Calu3 (cell line): ENCODE data around the gene CFTR. TPM values are rescaled to one million over a fixed set of nuclear protein-coding genes. Genes with fewer than 3 reads are reported as not detected.

ENCODE experiments used
- BruUV-seq: library from RNA; stranded (reverse); fragments of 400-500 nt; replicated peaks from 2 replicates; lab custom pipeline; 2021; lab: Mats Ljungman, UMichigan
- CTCF ChIA-PET: fragments of 300-600 bp; sonication (Branson Sonifier 250); formaldehyde crosslinking; loops from one replicate; lab custom pipeline; 2022; ENCODE audit warnings: antibody characterized with exemption; lab: Charles Lee
- DNase-seq: peaks from one replicate; pipeline ENCODE4 v3.0.0; 2022
- H3K27ac Mint-ChIP-seq: one replicate; pipeline ENCODE4 v1.8.0; 2022; ENCODE audit warnings: mixed read lengths; ENCODE audit not compliant: unreplicated experiment
- H3K27me3 Mint-ChIP-seq: one replicate; pipeline ENCODE4 v1.8.0; 2022; ENCODE audit warnings: mixed read lengths; ENCODE audit not compliant: unreplicated experiment
- H3K36me3 Mint-ChIP-seq: one replicate; pipeline ENCODE4 v1.8.0; 2022; ENCODE audit warnings: mild to moderate bottlenecking, moderate library complexity, mixed read lengths; ENCODE audit not compliant: insufficient read depth, unreplicated experiment
- H3K4me1 Mint-ChIP-seq: one replicate; pipeline ENCODE4 v1.8.0; 2022; ENCODE audit warnings: mild to moderate bottlenecking, low read depth, mixed read lengths; ENCODE audit not compliant: unreplicated experiment
- H3K4me3 Mint-ChIP-seq: one replicate; pipeline ENCODE4 v1.8.0; 2022; ENCODE audit warnings: mild to moderate bottlenecking, low read depth, moderate library complexity, mixed read lengths; ENCODE audit not compliant: unreplicated experiment
- H3K9me3 Mint-ChIP-seq: one replicate; pipeline ENCODE4 v1.8.0; 2022; ENCODE audit warnings: low read depth, mixed read lengths; ENCODE audit not compliant: unreplicated experiment
- intact Hi-C: fragments of 100-400 bp; cut with micrococcal nuclease; formaldehyde crosslinking; loops from one replicate; pipeline ENCODE4 v1.10.0; 2022; ENCODE audit not compliant: unreplicated experiment
- total RNA-seq: library from RNA; stranded (reverse); gene quantifications from 2 replicates; pipeline ENCODE4 v1.2.3, GENCODE V29; 2022
- TF ChIP-seq, protein P1 (sequence below): fragments of 200-600 bp; IDR thresholded peaks from one replicate; pipeline ENCODE4 v1.8.0; 2022; ENCODE audit warnings: antibody characterized with exemption; ENCODE audit not compliant: unreplicated experiment

Gene CFTR
- total RNA-seq, 1 experiment from 2014 or later, result 502 TPM

DNA sequence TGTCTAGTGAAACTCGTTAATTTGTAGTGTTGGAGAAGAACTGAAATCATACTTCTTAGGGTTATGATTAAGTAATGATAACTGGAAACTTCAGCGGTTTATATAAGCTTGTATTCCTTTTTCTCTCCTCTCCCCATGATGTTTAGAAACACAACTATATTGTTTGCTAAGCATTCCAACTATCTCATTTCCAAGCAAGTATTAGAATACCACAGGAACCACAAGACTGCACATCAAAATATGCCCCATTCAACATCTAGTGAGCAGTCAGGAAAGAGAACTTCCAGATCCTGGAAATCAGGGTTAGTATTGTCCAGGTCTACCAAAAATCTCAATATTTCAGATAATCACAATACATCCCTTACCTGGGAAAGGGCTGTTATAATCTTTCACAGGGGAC is 187.6 kb downstream of the CFTR start:
- intact Hi-C loops, result no loop called here
- Mint-ChIP-seq H3K4me1 (peaks cover 58% of the 10 kb centered on the region), H3K27ac (peak overlapping the region; percentile 68), H3K36me3 (peaks cover 95% of the 10 kb centered on the region), H3K9me3 (no peaks in the 10 kb centered on the region), H3K27me3 (no peaks in the 10 kb centered on the region), H3K4me3 (peak overlapping the region; percentile 18)
- no peak for DNase-seq
- TF ChIP-seq, protein P1, sequence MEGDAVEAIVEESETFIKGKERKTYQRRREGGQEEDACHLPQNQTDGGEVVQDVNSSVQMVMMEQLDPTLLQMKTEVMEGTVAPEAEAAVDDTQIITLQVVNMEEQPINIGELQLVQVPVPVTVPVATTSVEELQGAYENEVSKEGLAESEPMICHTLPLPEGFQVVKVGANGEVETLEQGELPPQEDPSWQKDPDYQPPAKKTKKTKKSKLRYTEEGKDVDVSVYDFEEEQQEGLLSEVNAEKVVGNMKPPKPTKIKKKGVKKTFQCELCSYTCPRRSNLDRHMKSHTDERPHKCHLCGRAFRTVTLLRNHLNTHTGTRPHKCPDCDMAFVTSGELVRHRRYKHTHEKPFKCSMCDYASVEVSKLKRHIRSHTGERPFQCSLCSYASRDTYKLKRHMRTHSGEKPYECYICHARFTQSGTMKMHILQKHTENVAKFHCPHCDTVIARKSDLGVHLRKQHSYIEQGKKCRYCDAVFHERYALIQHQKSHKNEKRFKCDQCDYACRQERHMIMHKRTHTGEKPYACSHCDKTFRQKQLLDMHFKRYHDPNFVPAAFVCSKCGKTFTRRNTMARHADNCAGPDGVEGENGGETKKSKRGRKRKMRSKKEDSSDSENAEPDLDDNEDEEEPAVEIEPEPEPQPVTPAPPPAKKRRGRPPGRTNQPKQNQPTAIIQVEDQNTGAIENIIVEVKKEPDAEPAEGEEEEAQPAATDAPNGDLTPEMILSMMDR, result no peak
- CTCF ChIA-PET, result no interaction called here
- BruUV-seq, result no TSS peak

DNA sequence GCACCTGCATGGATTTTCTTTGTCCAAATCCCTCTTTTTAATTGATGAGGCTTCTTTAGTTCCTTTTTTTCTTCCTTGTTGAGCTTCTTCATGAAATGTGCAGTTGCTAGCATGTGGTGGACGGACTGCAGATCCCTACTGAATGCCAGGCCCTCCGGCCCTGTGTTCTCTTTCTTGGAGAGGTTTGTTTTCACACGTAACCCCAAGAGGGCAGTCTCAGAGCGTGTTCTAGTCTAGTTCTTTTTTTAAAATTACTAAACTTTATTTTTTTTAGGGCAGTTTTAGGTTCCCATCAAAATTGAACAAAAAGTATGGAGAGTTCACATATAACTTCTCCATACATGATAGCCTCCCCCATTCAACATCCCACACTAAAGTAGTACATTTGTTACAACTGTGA is 190.0 kb downstream of the CFTR start:
- peak overlapping the region; percentile 52 for H3K27ac Mint-ChIP-seq
- TF ChIP-seq, protein P1, result no peak
- H3K36me3 Mint-ChIP-seq, result peaks cover 86% of the 10 kb centered on the region
- CTCF ChIA-PET, result no interaction called here
- H3K9me3 Mint-ChIP-seq, result no peaks in the 10 kb centered on the region
- BruUV-seq, result no TSS peak
- intact Hi-C loops, result loop anchor here (10.0 kb wide), 1 partner anchor 485 kb away; no protein-coding TSS in a partner anchor
- H3K4me3 Mint-ChIP-seq, result no peak overlapping the region
- peaks cover 62% of the 10 kb centered on the region for H3K4me1 Mint-ChIP-seq
- DNase-seq, result no peak
- H3K27me3 Mint-ChIP-seq, result no peaks in the 10 kb centered on the region

DNA sequence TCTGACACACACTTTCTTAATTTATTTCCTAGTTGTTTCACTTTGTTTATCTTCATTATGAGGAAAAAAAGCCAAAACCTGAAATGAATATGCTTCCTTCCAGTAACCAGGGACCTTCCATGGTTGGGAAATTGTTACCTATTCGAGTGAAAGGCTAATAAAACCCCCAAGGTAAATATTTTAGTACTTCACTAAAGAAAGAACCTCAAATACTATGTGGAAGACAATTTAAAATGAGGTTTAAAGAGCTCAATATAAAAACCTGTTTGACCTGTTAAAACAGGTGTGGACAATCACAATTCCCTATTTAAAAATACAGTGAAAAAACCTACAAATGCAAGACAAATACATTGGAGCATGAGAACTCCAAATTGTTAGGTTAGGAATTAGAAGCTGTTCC is 192.6 kb downstream of the CFTR start:
- CTCF ChIA-PET, result interaction anchor here (2.8 kb wide), 1 partner anchor 43 kb away, joined by 15 read pairs; no protein-coding TSS in a partner anchor
- peak overlapping the region; percentile 30 for H3K27ac Mint-ChIP-seq
- peaks cover 61% of the 10 kb centered on the region for H3K36me3 Mint-ChIP-seq
- intact Hi-C loops, result loop anchor here (10.0 kb wide), 1 partner anchor 482 kb away; no protein-coding TSS in a partner anchor
- no peaks in the 10 kb centered on the region for H3K9me3 Mint-ChIP-seq
- H3K4me1 Mint-ChIP-seq, result peaks cover 41% of the 10 kb centered on the region
- DNase-seq, result no peak
- TF ChIP-seq, protein P1, result no peak
- no TSS peak for BruUV-seq
- no peak overlapping the region for H3K4me3 Mint-ChIP-seq
- H3K27me3 Mint-ChIP-seq, result no peaks in the 10 kb centered on the region

GRCh38 chr7:117673367-117673766 is 193.5 kb downstream of the CFTR start:
- Mint-ChIP-seq H3K4me1 (peaks cover 37% of the 10 kb centered on the region), H3K27me3 (no peaks in the 10 kb centered on the region), H3K36me3 (peaks cover 52% of the 10 kb centered on the region), H3K27ac (peak overlapping the region; percentile 30), H3K4me3 (no peak overlapping the region), H3K9me3 (no peaks in the 10 kb centered on the region)
- intact Hi-C loops, result loop anchor here (10.0 kb wide), 1 partner anchor 481 kb away; no protein-coding TSS in a partner anchor
- TF ChIP-seq, protein P1, result no peak
- CTCF ChIA-PET, result interaction anchor here (2.8 kb wide), 1 partner anchor 43 kb away, joined by 15 read pairs; no protein-coding TSS in a partner anchor
- BruUV-seq, result no TSS peak
- peak; percentile 21 for DNase-seq
